NCI-H69 (cell line): ENCODE measurements around the gene SHQ1.
A peak's percentile ranks its signal among the peaks of the same experiment; 100 is the strongest.
"Not testable (repeated sequence)": the region's sequence is repeated elsewhere in the genome, so short reads cannot be mapped to it uniquely, and the experiment has no call there.

Experiments used
- DNase-seq: peaks from one replicate; lab custom pipeline; 2025; lab: John Stamatoyannopoulos, UW

Gene SHQ1

GRCh38 chr3:72800869-72801268 lies 47.4 kb downstream of the SHQ1 start:
- no peak for DNase-seq

- DNase-seq: peak; percentile 18
Observed at GRCh38 chr3:72798552-72799195, 49.6 kb downstream of the SHQ1 start.

GRCh38 chr3:72797773-72798543 lies 50.3 kb downstream of the SHQ1 start:
- peak; percentile 90 for DNase-seq

GRCh38 chr3:72794079-72794478 lies 54.2 kb downstream of the SHQ1 start:
- DNase-seq: no peak

GRCh38 chr3:72791161-72791560 lies 57.1 kb downstream of the SHQ1 start:
- peak; percentile 77 for DNase-seq

GRCh38 chr3:72789786-72790185 lies 58.5 kb downstream of the SHQ1 start:
- no peak for DNase-seq

- DNase-seq: not testable (repeated sequence)
Observed at GRCh38 chr3:72788232-72788631, 60.0 kb downstream of the SHQ1 start.

- DNase-seq: peak; percentile 6
Observed at GRCh38 chr3:72786668-72787067, 61.6 kb downstream of the SHQ1 start.

GRCh38 chr3:72784226-72784625 lies 64.0 kb downstream of the SHQ1 start:
- peak; percentile 17 for DNase-seq

- DNase-seq: peak; percentile 92
Observed at GRCh38 chr3:72782521-72782920, 65.7 kb downstream of the SHQ1 start.

GRCh38 chr3:72769758-72770540 lies 78.3 kb downstream of the SHQ1 start:
- DNase-seq: peak; percentile 4

- peak; percentile 61 for DNase-seq
Observed at GRCh38 chr3:72768936-72769335, 79.3 kb downstream of the SHQ1 start.

GRCh38 chr3:72768481-72768880 lies 79.8 kb downstream of the SHQ1 start:
- DNase-seq: no peak

- peak; percentile 33 for DNase-seq
Observed at GRCh38 chr3:72768006-72768441, 80.2 kb downstream of the SHQ1 start.

GRCh38 chr3:72766866-72767265 lies 81.4 kb downstream of the SHQ1 start:
- DNase-seq: no peak

GRCh38 chr3:72763751-72764440 lies 84.3 kb downstream of the SHQ1 start:
- no peak for DNase-seq

- DNase-seq: no peak
Observed at GRCh38 chr3:72761410-72761809, 86.8 kb downstream of the SHQ1 start.

GRCh38 chr3:72760225-72760624 lies 88.0 kb downstream of the SHQ1 start:
- no peak for DNase-seq

GRCh38 chr3:72756900-72757299 lies 91.3 kb downstream of the SHQ1 start:
- no peak for DNase-seq

GRCh38 chr3:72754582-72754981 lies 93.7 kb downstream of the SHQ1 start:
- DNase-seq: no peak

- no peak for DNase-seq
Observed at GRCh38 chr3:72753495-72753894, 94.8 kb downstream of the SHQ1 start.

- no peak for DNase-seq
Observed at GRCh38 chr3:72750405-72750965, 97.8 kb downstream of the SHQ1 start.
